HS-27A (cell line): ENCODE data around the gene WDPCP.
"Not testable (repeated sequence)": the region's sequence is repeated elsewhere in the genome, so short reads cannot be mapped to it uniquely, and the experiment has no call there.

Source experiments
- DNase-seq: peaks from one replicate; pipeline ENCODE4 v3.0.0-alpha.2; 2012; ENCODE audit warnings: low read depth, missing footprints

Gene WDPCP

DNA sequence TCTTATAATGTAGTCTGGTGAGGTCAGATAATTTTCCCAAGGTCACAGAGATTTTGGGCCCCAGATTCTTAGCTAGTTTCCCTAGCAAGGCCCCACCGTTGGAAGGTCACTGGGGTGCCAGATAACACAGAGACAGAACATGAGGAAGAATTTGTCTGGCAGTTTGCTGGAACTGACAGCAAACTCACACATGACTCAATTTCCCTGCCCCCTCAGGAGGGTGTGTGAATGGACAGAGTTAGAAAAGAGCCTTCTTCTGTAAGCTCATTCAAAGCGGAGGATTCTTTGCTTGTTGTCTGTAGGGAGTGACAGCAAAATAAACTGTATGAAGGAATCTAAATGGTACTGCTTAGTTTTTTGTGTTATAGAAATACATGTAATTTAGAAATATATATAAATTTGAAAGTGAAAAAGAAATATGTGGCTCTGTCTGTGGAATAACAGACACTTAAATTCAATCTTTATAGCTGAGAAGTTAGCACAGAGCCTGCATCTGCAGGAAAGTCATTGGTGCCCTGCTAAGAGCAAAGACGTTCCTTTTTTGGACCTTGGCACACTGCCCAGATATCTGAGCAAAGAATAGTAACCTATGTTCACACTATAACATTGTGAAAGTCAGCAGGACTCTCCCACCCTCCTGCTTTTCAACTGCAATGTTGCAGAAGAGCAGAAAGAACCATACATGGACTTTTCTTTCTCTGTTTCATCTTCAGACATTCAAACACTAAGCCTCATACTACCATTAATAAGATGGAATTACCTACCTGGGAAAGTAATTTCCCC lies 2.5 kb upstream of the WDPCP start:
- DNase-seq, result no peak

DNA sequence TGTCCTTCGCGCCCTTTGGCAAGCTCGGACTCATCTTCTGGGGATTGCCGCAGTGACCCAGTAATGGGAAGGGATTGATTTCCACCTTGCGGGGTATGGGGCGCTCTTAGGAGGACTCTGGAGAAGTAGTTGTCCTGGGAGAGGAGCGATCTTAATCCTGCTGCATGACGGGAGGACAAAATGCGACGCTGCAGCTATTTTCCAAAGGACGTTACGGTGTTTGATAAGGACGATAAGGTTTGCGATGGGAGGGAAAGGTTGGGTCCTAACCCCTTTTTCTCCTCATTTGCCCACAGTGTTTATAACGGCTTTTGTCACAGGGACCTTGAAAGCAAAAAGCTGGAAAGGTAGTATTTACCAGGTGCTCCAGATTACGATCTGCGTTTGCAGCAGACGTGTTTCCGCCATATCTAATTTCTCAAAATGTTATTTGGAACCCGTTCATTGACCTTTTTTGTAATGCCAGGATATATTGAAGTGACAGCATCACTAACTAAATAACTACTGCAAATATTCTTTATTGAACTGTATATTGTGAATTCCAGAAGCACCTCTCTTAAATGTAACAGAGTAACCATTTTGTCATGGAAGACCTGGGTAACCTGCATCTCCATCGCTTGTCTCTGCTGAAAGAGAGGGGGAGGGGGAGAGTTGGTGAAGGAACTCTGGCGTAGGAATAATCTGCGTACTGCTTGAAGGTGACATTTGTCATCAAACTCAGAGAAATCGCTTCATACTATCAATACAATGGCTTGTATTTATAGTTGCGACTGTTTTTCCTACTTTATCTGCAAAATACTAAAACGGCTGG lies 1.1 kb upstream of the WDPCP start:
- DNase-seq, result no peak

DNA sequence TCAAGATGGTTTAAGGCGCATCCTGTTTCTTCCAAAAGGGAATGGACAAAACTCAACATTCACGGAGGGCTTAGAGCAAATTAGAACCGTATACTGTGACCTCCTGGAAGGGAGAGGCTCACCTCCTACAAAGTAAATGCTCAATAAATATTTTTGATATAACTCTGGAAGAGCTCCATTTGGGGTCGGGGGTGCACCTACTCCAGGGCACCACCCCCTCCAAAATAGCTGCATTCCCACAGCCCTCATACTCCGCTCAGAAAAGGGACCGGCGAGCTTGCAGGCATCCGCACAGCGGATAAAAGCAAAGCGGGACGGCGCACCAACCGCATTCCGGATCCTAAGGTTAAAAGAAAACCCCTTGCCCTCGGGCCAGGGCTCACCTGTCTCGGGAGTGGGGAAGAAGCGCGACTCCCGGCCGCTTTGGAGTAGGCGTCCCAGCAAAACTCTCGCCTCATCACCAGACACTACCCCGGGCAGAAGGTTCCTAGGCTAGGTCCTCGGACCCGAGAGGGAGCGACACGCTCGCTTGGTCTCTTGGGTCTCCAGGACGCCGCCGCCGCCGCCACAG lies 378 bp downstream of the WDPCP start:
- DNase-seq, result no peak

GRCh38 chr2:63582873-63583272 lies 5.4 kb downstream of the WDPCP start:
- DNase-seq, result no peak

GRCh38 chr2:63581298-63581961 lies 6.8 kb downstream of the WDPCP start:
- DNase-seq, result no peak

DNA sequence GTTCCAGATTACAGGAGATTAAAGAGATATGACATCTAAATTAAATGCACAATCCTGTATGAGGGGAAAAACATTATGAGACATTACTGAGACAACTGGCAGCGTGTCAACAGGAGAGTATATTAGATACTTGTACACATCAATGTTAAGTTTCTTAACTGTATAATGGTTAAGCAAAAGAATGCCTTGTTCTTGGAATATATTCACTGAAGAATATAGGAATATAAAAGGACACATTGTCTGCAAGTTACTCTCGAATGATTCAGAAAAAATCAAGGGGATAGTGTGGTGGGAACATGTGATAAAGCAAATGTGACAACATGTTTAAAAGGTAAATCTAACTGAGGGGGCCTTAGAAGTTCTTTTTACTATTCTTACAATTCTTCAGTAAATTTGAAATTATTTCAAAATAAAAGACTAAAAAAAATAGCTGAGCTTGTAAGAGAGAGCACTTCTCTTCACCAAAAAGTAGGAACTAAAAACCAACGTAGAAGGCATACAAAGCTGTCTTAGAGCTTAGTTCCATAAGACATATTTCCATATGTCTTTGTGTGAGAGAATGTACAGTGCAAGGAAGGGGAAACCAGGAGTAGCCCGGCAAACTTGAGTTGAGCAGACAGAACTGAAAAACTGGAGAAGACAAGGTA lies 7.5 kb downstream of the WDPCP start:
- DNase-seq, result no peak

- DNase-seq, result no peak
Observed at GRCh38 chr2:63578767-63579166, 9.5 kb downstream of the WDPCP start.

- DNase-seq, result no peak
Observed at GRCh38 chr2:63576546-63576945, 11.7 kb downstream of the WDPCP start.

- DNase-seq, result not testable (repeated sequence)
Observed at GRCh38 chr2:63573726-63574345, 14.4 kb downstream of the WDPCP start.

DNA sequence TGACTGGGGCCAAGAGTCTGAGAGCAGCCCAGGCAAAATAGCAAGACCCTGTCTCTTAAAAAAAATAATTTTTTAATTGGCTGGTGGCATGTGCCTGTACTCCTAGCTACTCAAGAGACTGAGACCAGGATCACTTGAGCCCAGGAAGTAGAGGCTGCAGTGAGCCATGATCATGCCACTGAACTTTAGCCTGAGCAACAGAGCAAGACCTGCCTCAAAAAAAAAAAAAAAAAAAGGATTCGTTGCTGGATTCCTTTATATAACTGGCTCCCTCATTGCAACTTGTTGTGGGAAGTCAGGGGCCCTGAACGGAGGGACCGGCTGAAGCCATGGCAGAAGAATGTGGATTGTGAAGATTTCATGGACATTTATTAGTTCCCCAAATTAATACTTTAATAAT lies 15.3 kb downstream of the WDPCP start:
- not testable (repeated sequence) for DNase-seq

DNA sequence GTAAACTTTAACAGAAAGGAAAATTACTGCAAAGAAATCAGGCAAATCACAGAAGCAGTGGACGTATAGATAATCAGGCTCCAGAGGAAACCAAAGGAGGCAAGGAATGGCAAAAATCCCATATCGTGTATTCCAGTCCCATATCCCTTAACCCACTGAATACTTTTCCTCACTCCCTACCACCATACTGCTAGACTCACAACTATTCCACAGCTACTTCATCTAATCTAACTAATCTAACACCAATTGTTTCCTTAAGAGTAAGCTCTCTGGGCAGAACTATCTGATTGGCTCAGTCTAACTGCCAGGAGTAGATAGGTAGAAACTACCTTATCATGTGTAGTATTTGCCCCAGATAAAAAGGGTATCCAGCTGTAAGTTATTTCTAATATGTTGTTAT lies 16.3 kb downstream of the WDPCP start:
- no peak for DNase-seq

GRCh38 chr2:63571291-63571690 lies 17.0 kb downstream of the WDPCP start:
- DNase-seq, result no peak

DNA sequence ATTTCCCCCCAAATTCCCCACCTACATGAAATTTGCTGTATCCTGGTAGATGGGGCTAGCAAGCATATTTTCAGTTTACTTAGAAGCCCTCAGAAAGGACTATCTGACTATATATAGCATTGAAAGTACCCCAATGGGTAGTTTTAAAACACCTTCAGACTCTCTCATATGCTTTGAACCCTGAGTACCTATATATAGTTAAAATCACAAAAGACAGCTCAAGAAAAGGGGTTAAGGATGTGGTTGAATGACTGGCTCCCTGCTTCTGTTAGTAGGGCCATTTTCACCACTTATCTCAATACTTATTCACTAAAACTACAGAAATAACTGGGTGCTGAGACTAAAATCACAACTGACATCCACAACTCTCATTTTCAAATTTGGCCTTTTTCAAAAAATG lies 18.5 kb downstream of the WDPCP start:
- DNase-seq, result no peak

DNA sequence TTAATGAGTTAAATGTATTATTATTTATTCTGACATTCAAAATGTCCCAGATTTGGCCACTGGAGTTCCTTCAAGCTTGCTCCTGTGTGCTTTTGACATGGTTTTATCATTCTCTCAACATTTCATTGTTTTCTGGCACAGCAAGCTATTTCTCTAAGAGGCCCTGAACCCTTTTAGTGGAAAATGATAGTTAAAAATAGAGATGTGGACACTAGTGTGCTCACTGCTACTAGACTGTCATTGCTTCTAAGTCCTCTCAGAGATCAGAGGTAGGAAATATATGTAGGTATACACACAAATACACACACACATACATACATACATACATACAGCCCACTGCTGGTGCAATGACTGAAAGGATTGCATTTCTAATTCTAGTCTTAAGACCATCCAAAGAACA lies 25.5 kb downstream of the WDPCP start:
- DNase-seq, result no peak

DNA sequence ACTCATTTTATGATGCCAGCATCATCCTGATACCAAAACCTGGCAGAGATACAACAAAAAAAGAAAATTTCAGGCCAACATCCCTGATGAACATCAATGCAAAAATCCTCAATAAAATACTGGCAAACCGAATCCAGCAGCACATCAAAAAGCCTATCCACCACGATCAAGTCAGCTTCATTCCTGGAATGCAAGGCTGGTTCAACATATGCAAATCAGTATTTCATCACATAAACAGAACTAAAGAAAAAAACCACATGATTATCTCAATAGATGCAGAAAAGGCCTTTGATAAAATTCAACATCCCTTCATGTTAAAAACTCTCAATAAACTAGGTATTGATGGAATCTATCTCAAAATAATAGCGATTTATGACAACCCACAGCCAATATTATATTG lies 29.4 kb downstream of the WDPCP start:
- DNase-seq, result not testable (repeated sequence)

DNA sequence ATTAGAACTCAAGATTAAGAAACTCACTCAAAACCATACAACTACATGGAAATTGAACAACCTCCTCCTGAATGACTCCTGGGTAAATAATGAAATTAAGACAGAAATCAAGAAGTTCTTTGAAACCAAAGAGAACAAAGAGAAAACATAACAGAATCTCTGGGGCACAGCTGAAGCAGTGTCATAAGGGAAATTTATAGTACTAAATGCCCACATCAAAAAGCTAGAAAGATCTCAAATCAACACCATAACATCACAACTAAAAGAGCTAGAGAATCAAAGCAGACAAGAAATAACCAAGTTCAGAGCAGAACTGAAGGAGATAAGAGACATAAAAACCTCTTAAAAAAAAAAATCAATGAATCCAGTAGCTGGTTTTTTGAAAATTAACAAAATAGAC lies 30.5 kb downstream of the WDPCP start:
- not testable (repeated sequence) for DNase-seq

GRCh38 chr2:63555931-63556330 lies 32.3 kb downstream of the WDPCP start:
- no peak for DNase-seq

- no peak for DNase-seq
Observed at GRCh38 chr2:63555299-63555698, 33.0 kb downstream of the WDPCP start.

GRCh38 chr2:63553049-63553448 lies 35.2 kb downstream of the WDPCP start:
- no peak for DNase-seq

DNA sequence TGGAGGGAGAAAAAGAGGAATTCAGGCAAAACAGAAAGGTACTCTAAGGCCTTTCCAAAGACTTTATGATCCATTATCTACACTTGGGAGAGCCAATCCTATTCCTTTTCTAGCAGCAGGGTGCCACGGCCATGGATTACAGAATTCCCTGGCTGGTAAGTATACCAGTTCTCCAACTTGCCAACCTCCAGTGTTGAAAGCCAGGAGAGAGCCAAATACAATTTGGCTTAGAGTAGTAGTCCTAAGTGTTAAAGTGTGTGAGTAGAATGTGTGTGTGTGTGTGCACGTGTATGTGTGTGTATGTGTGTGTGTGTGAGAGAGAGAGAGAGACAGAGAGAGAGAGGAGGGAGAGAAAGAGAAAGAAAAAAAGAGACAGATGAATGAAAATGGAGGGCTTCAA lies 43.3 kb downstream of the WDPCP start:
- DNase-seq, result no peak

DNA sequence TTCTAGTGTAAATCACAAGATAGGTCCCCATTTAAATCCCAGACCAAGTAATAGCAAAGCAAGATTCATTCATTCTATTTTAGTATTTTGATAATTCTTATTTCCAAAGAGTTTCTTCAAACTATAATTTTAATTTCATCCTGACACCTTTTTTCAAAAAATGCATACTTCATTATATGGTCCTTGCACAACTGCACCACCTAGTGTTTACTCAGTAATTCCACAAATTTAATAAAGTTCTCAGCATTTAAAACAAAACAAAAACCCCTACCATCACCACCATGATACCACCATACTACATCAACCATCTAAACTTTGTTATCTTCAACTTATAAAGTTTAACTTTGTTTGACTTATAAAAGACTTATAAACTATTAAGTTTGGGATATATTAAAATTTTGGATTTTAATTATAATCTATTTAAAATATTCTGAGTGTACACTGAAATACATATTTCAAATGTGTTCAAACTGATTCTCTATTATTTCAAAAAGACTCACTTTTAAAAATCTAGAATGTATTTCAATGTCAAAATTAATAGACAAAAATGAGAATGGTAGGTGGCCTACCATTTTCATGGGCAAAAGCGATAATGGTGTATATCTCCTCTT lies 44.2 kb downstream of the WDPCP start:
- DNase-seq, result no peak
